SK-N-SH (cell line): Measurements from ENCODE around the gene DHX16. TPM values are rescaled to one million over a fixed set of nuclear protein-coding genes. Genes with fewer than 3 reads are reported as not detected.

ENCODE experiments used
- CTCF ChIA-PET: fragments of 300-600, 350-600 bp; formaldehyde crosslinking; extraction: SDS; loops from one replicate; lab custom pipeline; 2021; lab: Yijun Ruan, JAX
- POLR2A ChIA-PET: fragments of 350-600 bp; sonication (Branson Sonifier 250); formaldehyde crosslinking; extraction: SDS; loops from one replicate; lab custom pipeline; 2020; ENCODE audit warnings: antibody characterized with exemption, inconsistent platforms; lab: Yijun Ruan, JAX
- DNase-seq: peaks from one replicate; pipeline ENCODE4 v3.0.0; 2012
- H2AFZ ChIP-seq: fragments of 200-600 bp; sonication (generic); 2 replicates; pipeline ENCODE4 v1.8.1; 2016; ENCODE audit warnings: antibody characterized with exemption, mild to moderate bottlenecking, low read depth
- H3F3A ChIP-seq: fragments of 200-600 bp; sonication (generic); replicated peaks from 2 replicates; pipeline ENCODE3; 2016; ENCODE audit warnings: antibody characterized with exemption, mild to moderate bottlenecking; ENCODE audit not compliant: insufficient read depth
- H3K27ac ChIP-seq, 2 experiments: fragments of 200-500 bp in 1 of 2; fragments of 200-600 bp in 1 of 2; sonication (Bioruptor generic) in 1 of 2; sonication (generic), shearing (Covaris generic) in 1 of 2; 2 replicates each; pipeline versions ENCODE4 v1.5.1 to v1.6.1; 2014 to 2016; ENCODE audit warnings: low read depth in 2 of 2, inconsistent platforms in 1 of 2, low read length in 1 of 2, mild to moderate bottlenecking in 1 of 2, mixed read lengths in 1 of 2
- H3K27me3 ChIP-seq: fragments of 200-600 bp; sonication (generic), shearing (Covaris generic); 2 replicates; pipeline ENCODE4 v1.6.1; 2016; ENCODE audit warnings: mixed run types; ENCODE audit not compliant: insufficient read depth
- H3K36me3 ChIP-seq, 2 experiments: fragments of 200-500 bp in 1 of 2; fragments of 200-600 bp in 1 of 2; sonication (Bioruptor generic) in 1 of 2; sonication (generic) in 1 of 2; replicated peaks in 1 of 2; 2 replicates each; pipeline versions ENCODE3 to v1.5.1; 2014 to 2016; ENCODE audit warnings: low read length in 1 of 2, mild to moderate bottlenecking in 1 of 2; ENCODE audit not compliant: insufficient read depth in 2 of 2, control insufficient read depth in 1 of 2
- H3K4me1 ChIP-seq, 2 experiments: fragments of 200-500 bp in 1 of 2; fragments of 200-600 bp in 1 of 2; sonication (Bioruptor generic) in 1 of 2; sonication (generic), shearing (Covaris generic) in 1 of 2; 2 replicates each; pipeline versions ENCODE4 v1.5.1 to v1.6.1; 2014 to 2016; ENCODE audit warnings: low read depth in 1 of 2, low read length in 1 of 2, mixed run types in 1 of 2; ENCODE audit not compliant: insufficient read depth in 2 of 2, control insufficient read depth in 1 of 2
- H3K4me2 ChIP-seq: fragments of 200-600 bp; sonication (generic), shearing (Covaris generic); 2 replicates; pipeline ENCODE4 v1.6.1; 2017; ENCODE audit warnings: mixed run types
- H3K4me3 ChIP-seq, 2 experiments: fragments of 200-500 bp in 1 of 2; fragments of 200-600 bp in 1 of 2; sonication (Bioruptor generic) in 1 of 2; sonication (generic), shearing (Covaris generic) in 1 of 2; 2 replicates each; pipeline versions ENCODE4 v1.5.1 to v1.8.1; 2014 to 2016; ENCODE audit warnings: low read depth in 2 of 2, inconsistent platforms in 1 of 2, low read length in 1 of 2, mild to moderate bottlenecking in 1 of 2, mixed read lengths in 1 of 2, moderate library complexity in 1 of 2
- H3K79me2 ChIP-seq: fragments of 200-600 bp; sonication (generic); 2 replicates; pipeline ENCODE4 v1.8.1; 2017; ENCODE audit warnings: mild to moderate bottlenecking; ENCODE audit not compliant: insufficient read depth
- H3K9ac ChIP-seq: fragments of 200-600 bp; sonication (generic); 2 replicates; pipeline ENCODE4 v1.6.1; 2017; ENCODE audit warnings: mixed run types
- H3K9me2 ChIP-seq: fragments of 200-600 bp; sonication (generic); 2 replicates; pipeline ENCODE4 v1.6.1; 2017; ENCODE audit warnings: mixed run types
- H3K9me3 ChIP-seq: fragments of 200-600 bp; sonication (generic); 2 replicates; pipeline ENCODE4 v1.6.1; 2017; ENCODE audit warnings: mixed run types, mild to moderate bottlenecking, moderate library complexity
- H4K20me1 ChIP-seq: fragments of 200-600 bp; sonication (generic); 2 replicates; pipeline ENCODE4 v1.6.1; 2017; ENCODE audit warnings: mild to moderate bottlenecking, mixed run types; ENCODE audit not compliant: insufficient read depth
- CHD2 ChIP-seq: fragments of 150-350 bp; IDR thresholded peaks from 2 replicates; pipeline ENCODE4 v1.6.1; 2018; ENCODE audit warnings: low read length; ENCODE audit not compliant: partially characterized antibody
- CTCF ChIP-seq: fragments of 200-600 bp; sonication (generic); IDR thresholded peaks from 2 replicates; pipeline ENCODE4 v1.6.1; 2017; ENCODE audit warnings: antibody characterized with exemption, mild to moderate bottlenecking, moderate library complexity
- ELF1 ChIP-seq: IDR thresholded peaks from 2 replicates; pipeline ENCODE4 v1.4.0; 2012
- FOSL2 ChIP-seq: IDR thresholded peaks from 2 replicates; pipeline ENCODE4 v1.4.0; 2012; ENCODE audit warnings: low read depth, mild to moderate bottlenecking, moderate library complexity, borderline replicate concordance
- IRF3 ChIP-seq: fragments of 150-350 bp; IDR thresholded peaks from 2 replicates; pipeline ENCODE4 v1.6.1; 2016; ENCODE audit warnings: mild to moderate bottlenecking, low read depth, low read length
- JUND ChIP-seq: IDR thresholded peaks from 2 replicates; pipeline ENCODE4 v1.4.0; 2012
- MXI1 ChIP-seq: IDR thresholded peaks from 2 replicates; pipeline ENCODE4 v1.6.1; 2012; ENCODE audit warnings: mild to moderate bottlenecking, low read depth, low read length, improper control_type of control experiment
- NFIC ChIP-seq: IDR thresholded peaks from 2 replicates; pipeline ENCODE4 v1.4.0; 2012; ENCODE audit warnings: borderline replicate concordance
- POLR2AphosphoS5 ChIP-seq: IDR thresholded peaks from 2 replicates; pipeline ENCODE4 v1.6.1; 2012; ENCODE audit warnings: low read depth, low read length
- RCOR1 ChIP-seq: fragments of 150-350 bp; IDR thresholded peaks from 2 replicates; pipeline ENCODE4 v1.6.1; 2017; ENCODE audit warnings: antibody characterized with exemption, low read length
- RFX5 ChIP-seq: IDR thresholded peaks from 2 replicates; pipeline ENCODE4 v1.6.1; 2012; ENCODE audit warnings: mild to moderate bottlenecking, improper control_type of control experiment, low read length
- RXRA ChIP-seq: IDR thresholded peaks from 2 replicates; pipeline ENCODE4 v1.4.0; 2012; ENCODE audit warnings: low read depth, mild to moderate bottlenecking, borderline replicate concordance
- SIN3A ChIP-seq: IDR thresholded peaks from 2 replicates; pipeline ENCODE4 v1.6.1; 2012; ENCODE audit warnings: low read depth, mild to moderate bottlenecking, low read length, moderate library complexity, borderline replicate concordance
- TCF12 ChIP-seq: IDR thresholded peaks from 2 replicates; pipeline ENCODE4 v1.4.0; 2012
- TEAD4 ChIP-seq: IDR thresholded peaks from 2 replicates; pipeline ENCODE4 v1.4.0; 2012; ENCODE audit warnings: mild to moderate bottlenecking, borderline replicate concordance; ENCODE audit not compliant: insufficient read depth
- USF2 ChIP-seq: fragments of 150-350 bp; IDR thresholded peaks from 2 replicates; pipeline ENCODE4 v1.6.1; 2017; ENCODE audit warnings: antibody characterized with exemption, low read length, low read depth, borderline replicate concordance
- WGBS: methylation state at CpG from one replicate; pipeline ENCODE4 v1.1.6; 2017; ENCODE audit warnings: low lambda C conversion rate; 5-methylcytosine and 5-hydroxymethylcytosine counted together
- polyA plus RNA-seq, 3 experiments: library from polyadenylated mRNA; depleted of rRNA; stranded (reverse); fragments of >200 nt; gene quantifications; 2 replicates each; pipeline ENCODE4 v1.2.3, GENCODE V29; 2012

The DHX16 gene
- polyA plus RNA-seq, 1 of the 3 experiments (the other 2 are of a cell fraction), result 59.8 TPM

GRCh38 chr6:30614843-30615218, 58.0 kb downstream of the DHX16 start (continued):
- TF ChIP-seq RXRA (no peak), TCF12 (no peak), JUND (peak; percentile 32), RFX5 (0 out of 2 replicates have a peak, but pooled peaks have one; percentile 13), IRF3 (no peak), CHD2 (no peak), ELF1 (no peak), TEAD4 (no peak), RCOR1 (no peak), SIN3A (0 out of 2 replicates have a peak, but pooled peaks have one; percentile 6), CTCF (no peak), MXI1 (peak; percentile 77), FOSL2 (no peak), USF2 (no peak), NFIC (no peak)

- CTCF ChIA-PET, result interaction anchor here (1.2 to 3.8 kb wide), 7 partner anchors 9 to 109 kb away, joined by 3 to 33 read pairs (median 7); no protein-coding TSS in a partner anchor
- no peak overlapping the region for H2AFZ ChIP-seq
- H3K9ac ChIP-seq, result peak overlapping the region; percentile 99
- DNase-seq, result no peak
- WGBS, result 35% methylated on average over 8 of the region's 8 CpGs
- H3K9me2 ChIP-seq, result no peaks in the 10 kb centered on the region
- peak overlapping the region; percentile 56 to 78 for H3K4me3 ChIP-seq
- H3F3A ChIP-seq, result peaks cover 48% of the 10 kb centered on the region
- H3K79me2 ChIP-seq, result peaks cover 74% of the 10 kb centered on the region
- H3K9me3 ChIP-seq, result no peaks in the 10 kb centered on the region
- H3K4me1 ChIP-seq, result peaks cover 25 to 32% of the 10 kb centered on the region in 2 experiments
- peak overlapping the region; percentile 85 for H3K4me2 ChIP-seq
- TF ChIP-seq RXRA (no peak), POLR2AphosphoS5 (peak; percentile 40; the same call in 1 of the 2 replicates)
- TF ChIP-seq, all 33 proteins: peak for 1
- H3K27ac ChIP-seq, result peak overlapping the region; percentile 96 to 98
- H3K27me3 ChIP-seq, result no peaks in the 10 kb centered on the region
- H4K20me1 ChIP-seq, result peaks cover 16% of the 10 kb centered on the region
- H3K36me3 ChIP-seq, result peaks cover 31 to 43% of the 10 kb centered on the region in 2 experiments
- POLR2A ChIA-PET, result interaction anchor here (0.6 to 4.7 kb wide), 20 partner anchors 12 to 927 kb away, joined by 3 to 32 read pairs (median 5); partner anchors contain the start of genes ABCF1, ATAT1, C6orf136 and DDX39B
These were observed 58.6 kb downstream of the DHX16 start for GRCh38 chr6:30614044-30614842.
